Anterior cingulate cortex (tissue), 58 donors: Measurements from ENCODE around the gene HS6ST2.

Experiments used
- DNase-seq, 58 donors: peaks; one replicate each; lab custom pipeline; 2025; lab: John Stamatoyannopoulos, UW

The HS6ST2 gene

GRCh38 chrX:132576939-132577338 lies 381.5 kb downstream of the HS6ST2 start:
- no peak for DNase-seq
